DOHH2 (cell line): ENCODE measurements around the gene EXOC6B.

Source experiments
- H3F3A ChIP-seq: fragments of 200-600 bp; sonication (generic), shearing (Covaris generic); 2 replicates; pipeline ENCODE4 v1.6.0; 2016; ENCODE audit warnings: antibody characterized with exemption, mild to moderate bottlenecking; ENCODE audit not compliant: control insufficient read depth, insufficient read depth
- H3K27ac ChIP-seq: fragments of 200-600 bp; sonication (generic); 2 replicates; pipeline ENCODE4 v1.5.1; 2014; ENCODE audit warnings: low read depth, mild to moderate bottlenecking, low read length, moderate library complexity
- H3K27me3 ChIP-seq: fragments of 200-600 bp; sonication (generic); 2 replicates; pipeline ENCODE4 v1.6.1; 2014; ENCODE audit warnings: mild to moderate bottlenecking, low read length, mixed read lengths; ENCODE audit not compliant: control insufficient read depth
- H3K36me3 ChIP-seq: fragments of 200-600 bp; sonication (generic); 2 replicates; pipeline ENCODE4 v1.6.1; 2014; ENCODE audit warnings: mild to moderate bottlenecking, low read length, moderate library complexity, mixed read lengths; ENCODE audit not compliant: control insufficient read depth
- H3K4me1 ChIP-seq: fragments of 200-600 bp; sonication (generic); 2 replicates; pipeline ENCODE4 v1.6.1; 2014; ENCODE audit warnings: mild to moderate bottlenecking, low read length, mixed read lengths; ENCODE audit not compliant: control insufficient read depth
- H3K4me2 ChIP-seq: fragments of 200-600 bp; sonication (generic); 2 replicates; pipeline ENCODE4 v1.6.0; 2014; ENCODE audit warnings: mild to moderate bottlenecking, low read length, moderate library complexity
- H3K4me3 ChIP-seq: fragments of 200-600 bp; sonication (generic); 2 replicates; pipeline ENCODE4 v1.5.1; 2014; ENCODE audit warnings: mild to moderate bottlenecking, low read length, mixed read lengths
- H3K79me2 ChIP-seq: fragments of 200-600 bp; sonication (generic); 2 replicates; pipeline ENCODE4 v1.6.1; 2014; ENCODE audit warnings: mild to moderate bottlenecking, low read length, mixed read lengths; ENCODE audit not compliant: control insufficient read depth
- H3K9me2 ChIP-seq: fragments of 200-600 bp; sonication (generic); replicated peaks from 2 replicates; pipeline ENCODE4 v1.6.1; 2014; ENCODE audit warnings: mild to moderate bottlenecking, low read length, mixed read lengths; ENCODE audit not compliant: control insufficient read depth
- H3K9me3 ChIP-seq: fragments of 200-600 bp; sonication (generic); 2 replicates; pipeline ENCODE4 v1.6.1; 2014; ENCODE audit warnings: antibody characterized with exemption, low read length, mixed read lengths; ENCODE audit not compliant: control insufficient read depth, insufficient read depth
- H4K20me1 ChIP-seq: fragments of 200-600 bp; sonication (generic); 2 replicates; pipeline ENCODE4 v1.6.0; 2014; ENCODE audit warnings: low read depth, mild to moderate bottlenecking, antibody characterized with exemption, low read length, moderate library complexity; ENCODE audit not compliant: control insufficient read depth, insufficient read depth
- CTCF ChIP-seq: fragments of 200-600 bp; sonication (generic); IDR thresholded peaks from one replicate; pipeline ENCODE4 v1.5.1; 2014; ENCODE audit warnings: antibody characterized with exemption, mild to moderate bottlenecking, low read depth, low read length; ENCODE audit not compliant: poor library complexity, severe bottlenecking
- EZH2phosphoT487 ChIP-seq: fragments of 200-600 bp; sonication (generic); IDR thresholded peaks from 2 replicates; pipeline ENCODE4 v1.6.1; 2017; ENCODE audit warnings: borderline replicate concordance, mild to moderate bottlenecking, antibody characterized with exemption, low read length, moderate library complexity, mixed read lengths

EXOC6B gene

GRCh38 chr2:72718876-72719275, 107.0 kb downstream of the EXOC6B start:
- Histone ChIP-seq H3K4me2 (no peak overlapping the region), H3K27me3 (no peaks in the 10 kb centered on the region), H3K27ac (no peak overlapping the region), H4K20me1 (no peaks in the 10 kb centered on the region), H3K4me1 (no peaks in the 10 kb centered on the region), H3K4me3 (no peak overlapping the region), H3K9me3 (no peaks in the 10 kb centered on the region), H3K79me2 (no peaks in the 10 kb centered on the region), H3K9me2 (no peaks in the 10 kb centered on the region), H3K36me3 (no peaks in the 10 kb centered on the region), H3F3A (no peaks in the 10 kb centered on the region)
- TF ChIP-seq EZH2phosphoT487: no peak
- no peak for TF ChIP-seq CTCF

- no peak for TF ChIP-seq CTCF
- H3F3A ChIP-seq: no peaks in the 10 kb centered on the region
- no peak overlapping the region for H3K27ac ChIP-seq
- H3K79me2 ChIP-seq: no peaks in the 10 kb centered on the region
- H3K4me2 ChIP-seq: no peak overlapping the region
- H4K20me1 ChIP-seq: no peaks in the 10 kb centered on the region
- H3K27me3 ChIP-seq: no peaks in the 10 kb centered on the region
- no peaks in the 10 kb centered on the region for H3K36me3 ChIP-seq
- no peaks in the 10 kb centered on the region for H3K9me2 ChIP-seq
- H3K4me3 ChIP-seq: no peak overlapping the region
- H3K9me3 ChIP-seq: no peaks in the 10 kb centered on the region
- no peaks in the 10 kb centered on the region for H3K4me1 ChIP-seq
These were observed 109.2 kb downstream of the EXOC6B start for GRCh38 chr2:72716601-72717000.

- H3K79me2 ChIP-seq: no peaks in the 10 kb centered on the region
- no peak for TF ChIP-seq CTCF
- TF ChIP-seq EZH2phosphoT487: no peak
These were observed 112.0 kb downstream of the EXOC6B start for GRCh38 chr2:72713857-72714256.

GRCh38 chr2:72712977-72713376, 112.9 kb downstream of the EXOC6B start:
- Histone ChIP-seq H3K27me3 (no peaks in the 10 kb centered on the region), H3K9me2 (no peaks in the 10 kb centered on the region), H3K27ac (no peak overlapping the region), H3K36me3 (no peaks in the 10 kb centered on the region), H3F3A (no peaks in the 10 kb centered on the region), H3K79me2 (no peaks in the 10 kb centered on the region), H3K4me3 (no peak overlapping the region), H3K4me1 (no peaks in the 10 kb centered on the region), H3K4me2 (no peak overlapping the region), H3K9me3 (no peaks in the 10 kb centered on the region), H4K20me1 (no peaks in the 10 kb centered on the region)
- TF ChIP-seq EZH2phosphoT487 (no peak), CTCF (no peak)

More at GRCh38 chr2:72713857-72714256, 112.0 kb downstream of the EXOC6B start:
- Histone ChIP-seq H3F3A (no peaks in the 10 kb centered on the region), H3K4me1 (no peaks in the 10 kb centered on the region), H3K9me2 (no peaks in the 10 kb centered on the region), H3K27ac (no peak overlapping the region), H3K27me3 (no peaks in the 10 kb centered on the region), H3K4me2 (no peak overlapping the region), H3K4me3 (no peak overlapping the region), H3K36me3 (no peaks in the 10 kb centered on the region), H3K9me3 (no peaks in the 10 kb centered on the region), H4K20me1 (no peaks in the 10 kb centered on the region)
